ENCODE data around the gene PSMD8. TPM values are rescaled to one million over a fixed set of nuclear protein-coding genes. Genes with fewer than 3 reads are reported as not detected.
A peak's percentile ranks its signal among the peaks of the same experiment; 100 is the strongest.

PSMD8 gene
- total RNA-seq, 1 experiment from 2014 or later, result 289 TPM

DNA sequence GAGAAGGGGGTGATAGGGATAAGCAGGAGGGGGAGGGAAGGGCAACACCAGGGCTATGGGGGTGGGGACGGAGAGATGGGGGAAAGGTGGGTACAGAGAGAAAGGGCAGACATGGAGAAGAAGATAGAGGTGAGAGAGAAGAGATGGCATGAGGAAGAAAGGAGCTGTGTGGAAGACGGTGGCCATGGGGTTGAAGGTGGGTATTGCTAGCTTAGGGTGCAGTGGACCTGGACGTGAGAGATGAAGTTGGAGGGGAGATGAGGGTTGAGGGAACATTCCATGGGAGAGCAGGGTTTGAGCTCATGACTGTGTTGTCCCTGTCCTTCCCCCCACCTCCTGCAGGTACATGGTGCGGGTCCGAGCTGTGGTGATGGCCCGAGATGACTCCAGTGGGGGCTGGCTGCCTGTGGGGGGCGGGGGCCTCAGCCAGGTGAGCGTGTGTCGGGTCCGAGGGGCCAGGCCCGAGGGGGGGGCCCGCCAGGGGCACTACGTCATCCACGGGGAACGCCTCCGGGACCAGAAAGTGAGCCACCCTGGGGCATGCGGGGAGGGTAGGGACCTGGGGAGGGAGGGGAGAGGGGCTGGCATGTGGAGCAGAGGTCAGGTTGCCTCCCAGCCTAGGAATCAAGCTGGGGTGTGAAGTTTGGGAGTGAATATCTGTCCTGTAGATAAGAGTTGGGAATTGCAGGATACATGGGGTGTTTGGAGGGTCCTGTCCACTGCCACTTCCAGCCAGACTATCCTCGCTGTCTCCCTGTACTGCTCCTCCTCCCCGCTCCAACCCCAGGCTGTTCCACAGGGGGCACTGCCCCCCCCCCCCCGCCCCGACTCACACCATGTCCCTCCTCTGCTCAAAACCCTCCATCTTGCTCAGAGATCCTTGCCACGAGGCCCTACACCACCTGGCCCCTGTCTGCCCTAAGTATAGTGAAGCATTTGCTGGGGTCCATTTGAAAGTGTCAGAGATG is 15.9 kb downstream of the PSMD8 start:
- intact Hi-C loops (cut with micrococcal nuclease), result loop anchor here (1.0 to 2.0 kb wide), 2 partner anchors 12 to 53 kb away; no protein-coding TSS in a partner anchor
- POLR2A ChIA-PET, result interaction anchor here (0.6 to 4.0 kb wide), 3 partner anchors 9 to 190 kb away, joined by 3 to 46 read pairs (median 5); partner anchors contain the start of gene PSMD8
- BruUV-seq (replicated peaks), result no TSS peak
- no peak for DNase-seq (ENCODE audit: unreplicated experiment)
- H3K27ac Mint-ChIP-seq (ENCODE audit: low read depth, unreplicated experiment), result no peak overlapping the region
- H3K9me3 Mint-ChIP-seq (ENCODE audit: unreplicated experiment), result no peaks in the 10 kb centered on the region
- peak overlapping the region; percentile 86 for H3K4me3 Mint-ChIP-seq (ENCODE audit: unreplicated experiment)
- CTCF ChIA-PET, result interaction anchor here (0.6 to 1.8 kb wide), 2 partner anchors 13 to 32 kb away, joined by 3 to 10 read pairs; partner anchors contain the start of gene FAM98C
- H3K36me3 Mint-ChIP-seq (ENCODE audit: insufficient read depth, unreplicated experiment), result peaks cover 11% of the 10 kb centered on the region
- no peaks in the 10 kb centered on the region for H3K27me3 Mint-ChIP-seq (ENCODE audit: insufficient read depth, unreplicated experiment)
- peaks cover 16% of the 10 kb centered on the region for H3K4me1 Mint-ChIP-seq (ENCODE audit: insufficient read depth, unreplicated experiment)
- TF ChIP-seq, protein P1, sequence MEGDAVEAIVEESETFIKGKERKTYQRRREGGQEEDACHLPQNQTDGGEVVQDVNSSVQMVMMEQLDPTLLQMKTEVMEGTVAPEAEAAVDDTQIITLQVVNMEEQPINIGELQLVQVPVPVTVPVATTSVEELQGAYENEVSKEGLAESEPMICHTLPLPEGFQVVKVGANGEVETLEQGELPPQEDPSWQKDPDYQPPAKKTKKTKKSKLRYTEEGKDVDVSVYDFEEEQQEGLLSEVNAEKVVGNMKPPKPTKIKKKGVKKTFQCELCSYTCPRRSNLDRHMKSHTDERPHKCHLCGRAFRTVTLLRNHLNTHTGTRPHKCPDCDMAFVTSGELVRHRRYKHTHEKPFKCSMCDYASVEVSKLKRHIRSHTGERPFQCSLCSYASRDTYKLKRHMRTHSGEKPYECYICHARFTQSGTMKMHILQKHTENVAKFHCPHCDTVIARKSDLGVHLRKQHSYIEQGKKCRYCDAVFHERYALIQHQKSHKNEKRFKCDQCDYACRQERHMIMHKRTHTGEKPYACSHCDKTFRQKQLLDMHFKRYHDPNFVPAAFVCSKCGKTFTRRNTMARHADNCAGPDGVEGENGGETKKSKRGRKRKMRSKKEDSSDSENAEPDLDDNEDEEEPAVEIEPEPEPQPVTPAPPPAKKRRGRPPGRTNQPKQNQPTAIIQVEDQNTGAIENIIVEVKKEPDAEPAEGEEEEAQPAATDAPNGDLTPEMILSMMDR (IDR thresholded peaks at IDR 0.05; ENCODE audit: unreplicated experiment), result no peak

DNA sequence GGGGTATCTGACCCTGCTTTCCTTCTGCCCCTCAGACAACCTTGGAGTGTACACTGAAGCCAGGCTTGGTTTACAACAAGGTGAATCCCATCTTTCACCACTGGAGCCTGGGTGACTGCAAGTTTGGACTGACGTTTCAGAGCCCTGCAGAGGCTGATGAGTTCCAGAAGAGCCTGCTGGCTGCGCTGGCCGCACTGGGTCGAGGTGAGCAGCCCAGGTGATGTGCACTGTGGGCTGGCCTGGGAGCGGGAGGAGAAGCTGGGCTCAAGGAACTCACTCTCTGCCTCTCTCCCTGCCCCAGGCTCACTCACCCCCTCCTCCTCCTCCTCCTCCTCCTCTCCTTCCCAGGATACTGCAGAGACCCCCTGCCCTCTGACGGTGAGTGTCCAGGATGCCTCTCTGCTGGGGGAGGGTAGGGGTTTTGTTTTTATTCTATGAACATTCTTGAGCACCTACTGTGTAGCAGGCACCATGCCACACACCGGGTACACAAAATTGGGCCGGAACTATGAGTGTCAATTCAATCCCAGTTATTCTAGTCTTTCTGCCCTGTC is 17.6 kb downstream of the PSMD8 start:
- intact Hi-C loops (cut with micrococcal nuclease), result no loop called here
- TF ChIP-seq, protein P1 (IDR thresholded peaks at IDR 0.05; ENCODE audit: unreplicated experiment), result no peak
- Mint-ChIP-seq H3K36me3 (ENCODE audit: insufficient read depth, unreplicated experiment) (peaks cover 17% of the 10 kb centered on the region), H3K4me1 (ENCODE audit: insufficient read depth, unreplicated experiment) (peaks cover 16% of the 10 kb centered on the region), H3K27ac (ENCODE audit: low read depth, unreplicated experiment) (no peak overlapping the region), H3K9me3 (ENCODE audit: unreplicated experiment) (no peaks in the 10 kb centered on the region), H3K27me3 (ENCODE audit: insufficient read depth, unreplicated experiment) (no peaks in the 10 kb centered on the region), H3K4me3 (ENCODE audit: unreplicated experiment) (no peak overlapping the region)
- no TSS peak for BruUV-seq (replicated peaks)
- DNase-seq (ENCODE audit: unreplicated experiment), result no peak
- POLR2A ChIA-PET, result interaction anchor here (0.6 kb wide), 1 partner anchor 1007 kb away, joined by 3 read pairs; no protein-coding TSS in a partner anchor
- CTCF ChIA-PET, result interaction anchor here (0.9 kb wide), 1 partner anchor 11 kb away, joined by 3 read pairs; the partner anchor contains the start of gene FAM98C

DNA sequence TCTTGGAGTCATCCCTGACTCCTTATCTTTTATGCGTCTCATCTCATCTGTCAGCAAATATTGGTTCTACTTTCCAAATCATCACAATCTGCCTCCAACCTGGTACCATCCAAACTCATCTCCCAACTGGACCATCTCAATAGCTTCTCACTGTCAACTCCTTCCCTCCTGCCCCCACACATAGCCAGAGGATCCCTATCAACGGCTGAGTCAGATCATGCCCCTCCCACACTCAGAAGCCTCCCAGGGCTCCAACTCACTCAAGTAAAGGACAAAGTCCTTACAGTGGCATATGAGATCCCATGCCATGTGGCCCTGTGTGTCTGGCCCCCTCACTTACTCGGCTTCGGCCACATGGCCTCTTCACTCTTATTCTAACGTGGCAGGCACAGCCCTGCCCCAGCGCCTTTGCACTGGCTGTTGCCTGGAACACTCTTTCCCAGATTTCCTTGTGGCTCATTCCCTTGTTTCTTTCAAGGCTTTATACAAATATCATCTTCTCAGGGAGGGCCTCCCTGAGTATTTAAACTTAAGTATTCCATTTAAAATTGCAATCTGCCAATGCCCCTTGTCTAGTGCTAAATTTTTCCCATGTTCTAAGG is 18.4 kb downstream of the PSMD8 start:
- peaks cover 10% of the 10 kb centered on the region for H3K4me1 Mint-ChIP-seq (ENCODE audit: insufficient read depth, unreplicated experiment)
- no peak for DNase-seq (ENCODE audit: unreplicated experiment)
- TF ChIP-seq, protein P1 (IDR thresholded peaks at IDR 0.05; ENCODE audit: unreplicated experiment), result no peak
- H3K27ac Mint-ChIP-seq (ENCODE audit: low read depth, unreplicated experiment), result no peak overlapping the region
- no peaks in the 10 kb centered on the region for H3K9me3 Mint-ChIP-seq (ENCODE audit: unreplicated experiment)
- ChIA-PET CTCF (interaction anchor here (0.9 kb wide), 1 partner anchor 10 kb away, joined by 3 read pairs; the partner anchor contains the start of gene FAM98C), POLR2A (interaction anchor here (0.6 kb wide), 1 partner anchor 1006 kb away, joined by 3 read pairs; no protein-coding TSS in a partner anchor)
- H3K4me3 Mint-ChIP-seq (ENCODE audit: unreplicated experiment), result no peak overlapping the region
- no TSS peak for BruUV-seq (replicated peaks)
- H3K27me3 Mint-ChIP-seq (ENCODE audit: insufficient read depth, unreplicated experiment), result no peaks in the 10 kb centered on the region
- H3K36me3 Mint-ChIP-seq (ENCODE audit: insufficient read depth, unreplicated experiment), result peaks cover 17% of the 10 kb centered on the region
- intact Hi-C loops (cut with micrococcal nuclease), result no loop called here

DNA sequence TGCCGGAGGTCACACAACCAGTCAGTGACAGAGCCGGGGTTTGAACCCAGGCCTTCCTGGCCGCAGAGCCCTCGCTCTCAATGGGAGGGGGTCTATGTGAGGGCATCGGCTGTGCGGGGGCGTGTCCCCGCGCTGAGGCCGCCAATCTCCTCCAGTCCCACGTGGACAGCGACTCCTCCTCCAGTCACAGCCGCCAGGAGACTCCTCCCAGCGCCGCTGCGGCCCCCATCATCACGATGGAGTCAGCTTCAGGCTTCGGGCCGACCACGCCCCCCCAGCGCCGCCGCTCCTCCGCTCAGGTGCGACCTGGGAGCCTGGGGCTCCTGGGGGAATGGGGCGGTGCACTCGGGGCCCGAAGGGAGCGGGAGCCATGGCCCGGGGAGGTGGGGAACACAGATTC is 20.1 kb downstream of the PSMD8 start:
- Mint-ChIP-seq H3K27ac (ENCODE audit: low read depth, unreplicated experiment) (no peak overlapping the region), H3K27me3 (ENCODE audit: insufficient read depth, unreplicated experiment) (no peaks in the 10 kb centered on the region), H3K9me3 (ENCODE audit: unreplicated experiment) (no peaks in the 10 kb centered on the region), H3K4me3 (ENCODE audit: unreplicated experiment) (no peak overlapping the region), H3K4me1 (ENCODE audit: insufficient read depth, unreplicated experiment) (peaks cover 7% of the 10 kb centered on the region), H3K36me3 (ENCODE audit: insufficient read depth, unreplicated experiment) (peaks cover 17% of the 10 kb centered on the region)
- intact Hi-C loops (cut with micrococcal nuclease), result no loop called here
- no peak for DNase-seq (ENCODE audit: unreplicated experiment)
- BruUV-seq (replicated peaks), result no TSS peak
- TF ChIP-seq, protein P1 (IDR thresholded peaks at IDR 0.05; ENCODE audit: unreplicated experiment), result no peak
- CTCF ChIA-PET, result no interaction called here
- POLR2A ChIA-PET, result no interaction called here

All from MCF 10A (cell line).